Endothelial cell (in vitro differentiated cells): Measurements from ENCODE around the gene CTNNA1. TPM values are rescaled to one million over a fixed set of nuclear protein-coding genes. Genes with fewer than 3 reads are reported as not detected.
"Not testable (repeated sequence)": the region's sequence is repeated elsewhere in the genome, so short reads cannot be mapped to it uniquely, and the experiment has no call there.

Experiments used
- DNase-seq: peaks from one replicate; pipeline ENCODE4 v3.0.0; 2021; ENCODE audit warnings: low spot score
- H3K27ac Mint-ChIP-seq: one replicate; pipeline ENCODE4 v1.8.0; 2021; ENCODE audit warnings: mixed read lengths, inconsistent platforms; ENCODE audit not compliant: unreplicated experiment
- H3K27me3 Mint-ChIP-seq: one replicate; pipeline ENCODE4 v1.8.0; 2021; ENCODE audit warnings: mild to moderate bottlenecking, moderate library complexity, mixed read lengths, inconsistent platforms; ENCODE audit not compliant: unreplicated experiment
- H3K36me3 Mint-ChIP-seq: one replicate; pipeline ENCODE4 v1.8.0; 2021; ENCODE audit warnings: mild to moderate bottlenecking, low read depth, mixed read lengths, inconsistent platforms; ENCODE audit not compliant: unreplicated experiment
- H3K4me1 Mint-ChIP-seq: one replicate; pipeline ENCODE4 v1.8.0; 2021; ENCODE audit warnings: mild to moderate bottlenecking, mixed read lengths, inconsistent platforms; ENCODE audit not compliant: unreplicated experiment
- H3K4me3 Mint-ChIP-seq: one replicate; pipeline ENCODE4 v1.8.0; 2021; ENCODE audit warnings: mild to moderate bottlenecking, mixed read lengths, inconsistent platforms; ENCODE audit not compliant: unreplicated experiment
- H3K9me3 Mint-ChIP-seq: one replicate; pipeline ENCODE4 v1.8.0; 2021; ENCODE audit warnings: mixed read lengths, inconsistent platforms; ENCODE audit not compliant: unreplicated experiment
- total RNA-seq: library from RNA; stranded (reverse); fragmentation: NEBNext Ultra II Directional; extraction: Animal tissue kit (Norgen Biotek cat#: 25700); gene quantifications from one replicate; pipeline ENCODE4 v1.2.1, GENCODE V29; 2021; ENCODE audit not compliant: unreplicated experiment
- TF ChIP-seq, protein P1 (sequence below): fragments of 200-600 bp; sonication (generic); IDR thresholded peaks from one replicate; pipeline ENCODE4 v1.5.0; 2021; ENCODE audit warnings: antibody characterized with exemption; ENCODE audit not compliant: unreplicated experiment

Gene CTNNA1
- total RNA-seq, 1 donor from 2014 or later, result 521 TPM

GRCh38 chr5:138743484-138743883 is 9.7 kb upstream of the CTNNA1 start:
- no peaks in the 10 kb centered on the region for H3K27me3 Mint-ChIP-seq
- no peaks in the 10 kb centered on the region for H3K9me3 Mint-ChIP-seq
- no peak for DNase-seq
- peaks cover 11% of the 10 kb centered on the region for H3K4me1 Mint-ChIP-seq
- H3K4me3 Mint-ChIP-seq, result no peak overlapping the region
- TF ChIP-seq, protein P1, sequence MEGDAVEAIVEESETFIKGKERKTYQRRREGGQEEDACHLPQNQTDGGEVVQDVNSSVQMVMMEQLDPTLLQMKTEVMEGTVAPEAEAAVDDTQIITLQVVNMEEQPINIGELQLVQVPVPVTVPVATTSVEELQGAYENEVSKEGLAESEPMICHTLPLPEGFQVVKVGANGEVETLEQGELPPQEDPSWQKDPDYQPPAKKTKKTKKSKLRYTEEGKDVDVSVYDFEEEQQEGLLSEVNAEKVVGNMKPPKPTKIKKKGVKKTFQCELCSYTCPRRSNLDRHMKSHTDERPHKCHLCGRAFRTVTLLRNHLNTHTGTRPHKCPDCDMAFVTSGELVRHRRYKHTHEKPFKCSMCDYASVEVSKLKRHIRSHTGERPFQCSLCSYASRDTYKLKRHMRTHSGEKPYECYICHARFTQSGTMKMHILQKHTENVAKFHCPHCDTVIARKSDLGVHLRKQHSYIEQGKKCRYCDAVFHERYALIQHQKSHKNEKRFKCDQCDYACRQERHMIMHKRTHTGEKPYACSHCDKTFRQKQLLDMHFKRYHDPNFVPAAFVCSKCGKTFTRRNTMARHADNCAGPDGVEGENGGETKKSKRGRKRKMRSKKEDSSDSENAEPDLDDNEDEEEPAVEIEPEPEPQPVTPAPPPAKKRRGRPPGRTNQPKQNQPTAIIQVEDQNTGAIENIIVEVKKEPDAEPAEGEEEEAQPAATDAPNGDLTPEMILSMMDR, result no peak
- no peaks in the 10 kb centered on the region for H3K36me3 Mint-ChIP-seq
- no peak overlapping the region for H3K27ac Mint-ChIP-seq

GRCh38 chr5:138745268-138745667 is 8.0 kb upstream of the CTNNA1 start:
- no peak for DNase-seq
- Mint-ChIP-seq H3K27ac (no peak overlapping the region), H3K4me3 (no peak overlapping the region), H3K36me3 (no peaks in the 10 kb centered on the region), H3K4me1 (peaks cover 4% of the 10 kb centered on the region), H3K27me3 (no peaks in the 10 kb centered on the region), H3K9me3 (no peaks in the 10 kb centered on the region)
- TF ChIP-seq, protein P1, result no peak

- no peak overlapping the region for H3K4me3 Mint-ChIP-seq
- DNase-seq, result no peak
- H3K27me3 Mint-ChIP-seq, result peaks cover 4% of the 10 kb centered on the region
- H3K36me3 Mint-ChIP-seq, result no peaks in the 10 kb centered on the region
- no peaks in the 10 kb centered on the region for H3K9me3 Mint-ChIP-seq
- TF ChIP-seq, protein P1, result no peak
- H3K27ac Mint-ChIP-seq, result no peak overlapping the region
- no peaks in the 10 kb centered on the region for H3K4me1 Mint-ChIP-seq
These were observed 4.6 kb upstream of the CTNNA1 start for GRCh38 chr5:138748630-138749081.

- DNase-seq, H3K27ac Mint-ChIP-seq, H3K9me3 Mint-ChIP-seq, H3K27me3 Mint-ChIP-seq, H3K4me3 Mint-ChIP-seq, H3K36me3 Mint-ChIP-seq: not testable (repeated sequence)
- H3K4me1 Mint-ChIP-seq, result peaks cover 16% of the 10 kb centered on the region
These were observed 1.9 kb upstream of the CTNNA1 start for GRCh38 chr5:138751344-138751743.

GRCh38 chr5:138752341-138752950 is 779 bp upstream of the CTNNA1 start:
- Mint-ChIP-seq H3K36me3 (peaks cover 18% of the 10 kb centered on the region), H3K4me3 (peak overlapping the region; percentile 91), H3K27me3 (peaks cover 14% of the 10 kb centered on the region), H3K9me3 (no peaks in the 10 kb centered on the region), H3K27ac (peak overlapping the region; percentile 91), H3K4me1 (peaks cover 25% of the 10 kb centered on the region)
- TF ChIP-seq, protein P1, result no peak
- peak; percentile 19 for DNase-seq
